ENCODE data around the gene STRAP. TPM values are rescaled to one million over a fixed set of nuclear protein-coding genes. Genes with fewer than 3 reads are reported as not detected.

Gene STRAP
- total and polyA plus RNA-seq, 9 donors, result 31.7 to 91.4 (median 81.2) TPM

GRCh38 chr12:15851045-15851620 is 31.1 kb upstream of the STRAP start:
- H3K27ac ChIP-seq, result no peak overlapping the region
- intact Hi-C loops (cut with DNase I), result loop anchor here in 3 of 4 donors (10.0 kb wide), 1 partner anchor 576 kb away; no protein-coding TSS in a partner anchor
- no peaks in the 10 kb centered on the region for H3K27me3 ChIP-seq
- WGBS, 3 donors, result 61 to 79% (median 66%) methylated on average over 3 of the region's 3 CpGs
- H3K9me3 ChIP-seq, result no peaks in the 10 kb centered on the region
- H3K36me3 ChIP-seq, result no peaks in the 10 kb centered on the region
- H3K4me1 ChIP-seq (ENCODE audit: insufficient read depth), result peaks cover 4% of the 10 kb centered on the region
- DNase-seq, result no peak
- no peak overlapping the region for H3K4me3 ChIP-seq
- TF ChIP-seq CTCF (IDR thresholded peaks at IDR 0.05), result no peak
- no peak for TF ChIP-seq POLR2A (IDR thresholded peaks at IDR 0.05)
- TF ChIP-seq EP300 (IDR thresholded peaks at IDR 0.05), result no peak

GRCh38 chr12:15851919-15852318 is 30.3 kb upstream of the STRAP start:
- intact Hi-C loops (cut with DNase I), result loop anchor here in 3 of 4 donors (10.0 kb wide), 1 partner anchor 577 kb away; no protein-coding TSS in a partner anchor

DNA sequence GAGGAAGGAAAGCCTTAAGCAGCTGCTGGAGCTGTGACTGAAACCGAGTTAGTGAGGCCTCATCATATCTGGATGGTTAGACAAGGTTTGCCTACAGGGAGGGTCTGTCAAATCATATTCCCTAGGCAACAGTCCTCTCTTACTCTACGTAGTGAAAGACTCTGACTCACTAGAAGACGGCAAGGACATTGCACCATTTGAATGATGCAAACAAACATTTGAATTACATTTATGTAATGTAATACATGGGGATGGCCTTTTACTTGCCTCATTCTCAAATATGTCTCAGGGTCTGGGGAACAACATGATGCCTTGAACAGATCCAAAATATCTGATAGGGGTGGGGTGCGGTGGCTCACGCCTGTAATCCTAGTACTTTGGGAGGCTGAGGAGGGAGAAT is 29.8 kb upstream of the STRAP start:
- H3K4me3 ChIP-seq, result no peak overlapping the region
- DNase-seq, result no peak
- no peaks in the 10 kb centered on the region for H3K36me3 ChIP-seq
- H3K27me3 ChIP-seq, result no peaks in the 10 kb centered on the region
- peaks cover 4% of the 10 kb centered on the region for H3K4me1 ChIP-seq (ENCODE audit: insufficient read depth)
- no peak overlapping the region for H3K27ac ChIP-seq
- TF ChIP-seq EP300 (IDR thresholded peaks at IDR 0.05), result no peak
- no peak for TF ChIP-seq POLR2A (IDR thresholded peaks at IDR 0.05)
- TF ChIP-seq CTCF (IDR thresholded peaks at IDR 0.05), result no peak
- H3K9me3 ChIP-seq, result no peaks in the 10 kb centered on the region
- 91 to 97% (median 97%) methylated on average over 5 of the region's 5 CpGs for WGBS, 3 donors
- intact Hi-C loops (cut with DNase I), result loop anchor here in 3 of 4 donors (10.0 kb wide), 1 partner anchor 578 kb away; no protein-coding TSS in a partner anchor

More at GRCh38 chr12:15851919-15852318, 30.3 kb upstream of the STRAP start:
- Histone ChIP-seq H3K4me3 (no peak overlapping the region), H3K9me3 (no peaks in the 10 kb centered on the region), H3K4me1 (ENCODE audit: insufficient read depth) (peaks cover 4% of the 10 kb centered on the region), H3K27ac (no peak overlapping the region), H3K36me3 (no peaks in the 10 kb centered on the region), H3K27me3 (no peaks in the 10 kb centered on the region)
- TF ChIP-seq POLR2A (IDR thresholded peaks at IDR 0.05), result no peak
- TF ChIP-seq EP300 (IDR thresholded peaks at IDR 0.05), result no peak
- no peak for TF ChIP-seq CTCF (IDR thresholded peaks at IDR 0.05)
- WGBS, 3 donors, result 84 to 90% (median 88%) methylated on average over 3 of the region's 3 CpGs
- no peak for DNase-seq

GRCh38 chr12:15853877-15854276 is 28.3 kb upstream of the STRAP start:
- Histone ChIP-seq H3K4me1 (ENCODE audit: insufficient read depth) (peaks cover 4% of the 10 kb centered on the region), H3K36me3 (no peaks in the 10 kb centered on the region), H3K4me3 (no peak overlapping the region), H3K27me3 (no peaks in the 10 kb centered on the region), H3K27ac (no peak overlapping the region), H3K9me3 (no peaks in the 10 kb centered on the region)
- WGBS, 3 donors, result 88 to 91% (median 89%) methylated on average over 4 of the region's 4 CpGs
- intact Hi-C loops (cut with DNase I), result loop anchor here in 3 of 4 donors (2.0 to 10.0 kb wide), 2 partner anchors 261 to 579 kb away; no protein-coding TSS in a partner anchor
- no peak for DNase-seq
- TF ChIP-seq POLR2A (IDR thresholded peaks at IDR 0.05) (no peak), EP300 (IDR thresholded peaks at IDR 0.05) (no peak), CTCF (IDR thresholded peaks at IDR 0.05) (no peak)
